ENCODE measurements around the gene KDM5B. TPM values are rescaled to one million over a fixed set of nuclear protein-coding genes. Genes with fewer than 3 reads are reported as not detected.
"Not testable (repeated sequence)": the region's sequence is repeated elsewhere in the genome, so short reads cannot be mapped to it uniquely, and the experiment has no call there.

KDM5B gene
- total RNA-seq, 1 donor from 2014 or later: 170 TPM

DNA sequence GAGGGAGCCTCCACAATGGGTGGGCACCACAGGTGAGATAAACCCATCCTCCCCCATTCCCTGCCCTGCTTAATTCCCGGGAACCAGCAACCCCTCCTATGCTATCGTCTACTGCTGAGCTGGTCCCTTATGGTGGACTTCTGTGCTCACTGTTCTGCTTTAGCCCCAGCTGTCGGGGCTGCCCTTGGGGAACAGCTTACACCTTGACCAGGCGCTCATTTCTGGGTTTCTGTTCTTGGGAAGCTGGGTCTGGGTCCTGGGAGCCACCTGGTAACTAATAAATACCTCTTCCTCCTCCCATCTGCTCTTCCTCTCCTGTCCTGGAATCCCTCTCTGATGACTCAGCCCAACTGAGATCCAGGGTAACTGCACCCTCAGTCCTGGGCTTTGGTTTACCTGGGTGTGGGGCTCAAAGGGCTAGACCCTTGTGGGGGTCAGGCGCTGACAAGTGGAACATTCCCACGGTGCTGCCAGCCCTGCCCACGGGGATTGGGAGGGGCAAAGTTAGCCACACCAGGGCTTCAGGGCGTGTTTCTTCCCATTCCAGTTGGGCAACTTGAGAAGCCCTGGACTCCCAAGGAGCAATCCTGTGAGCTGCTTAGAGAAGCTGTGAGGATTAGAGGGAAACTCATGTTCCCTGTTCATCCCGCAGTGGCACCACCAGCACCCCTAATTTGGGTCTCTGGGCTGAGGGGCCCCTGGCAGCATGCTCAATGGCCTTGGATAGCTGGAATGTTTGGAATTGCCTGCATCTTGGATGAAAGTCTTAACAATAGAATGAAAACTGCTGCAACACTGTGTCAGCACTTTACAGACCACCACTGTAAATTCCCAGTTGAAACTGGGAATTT is 4.2 kb upstream of the KDM5B start:
- DNase-seq: no peak

DNA sequence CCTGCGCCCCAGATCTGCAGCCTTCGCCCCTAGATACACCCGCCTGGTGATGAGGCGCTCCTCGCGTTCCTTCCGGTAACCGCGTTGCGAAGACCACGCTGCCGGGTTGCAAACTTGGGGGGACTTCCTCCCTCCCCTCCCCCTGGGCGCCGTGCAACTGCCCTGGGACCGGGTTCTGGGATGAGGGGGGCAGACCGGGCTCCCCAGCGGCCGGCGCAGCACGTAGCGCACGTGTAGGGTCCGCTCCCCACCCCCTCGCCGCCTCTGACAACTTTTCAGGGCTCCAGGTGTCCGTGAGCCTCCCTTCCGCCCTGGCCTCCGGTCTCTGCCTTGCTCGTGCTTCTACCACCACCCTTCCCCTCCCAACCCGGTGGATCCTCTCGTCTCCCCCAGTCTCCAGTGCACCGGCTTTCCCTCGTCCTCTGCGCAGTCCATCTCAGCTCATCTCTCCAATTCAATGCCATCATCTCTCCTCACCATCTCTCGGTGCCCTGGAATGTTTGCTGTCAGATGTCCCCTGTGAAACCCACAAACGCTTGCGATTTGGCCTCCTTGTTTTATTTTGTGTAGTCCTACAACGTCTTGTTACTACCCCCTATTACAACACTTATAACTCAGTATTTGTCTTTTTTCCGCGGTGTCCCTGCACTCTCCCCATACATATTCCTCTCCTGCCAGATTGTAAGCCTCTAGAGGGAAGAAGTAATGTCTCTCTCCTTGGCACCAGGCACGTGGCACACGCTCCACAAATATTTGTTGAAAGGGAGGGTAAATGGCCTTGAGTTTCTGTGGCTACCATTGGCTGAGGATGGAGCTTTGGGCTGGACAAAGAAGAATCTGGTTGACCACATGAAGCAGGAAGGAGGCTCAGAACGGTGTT is 3.3 kb upstream of the KDM5B start:
- no peak for DNase-seq

DNA sequence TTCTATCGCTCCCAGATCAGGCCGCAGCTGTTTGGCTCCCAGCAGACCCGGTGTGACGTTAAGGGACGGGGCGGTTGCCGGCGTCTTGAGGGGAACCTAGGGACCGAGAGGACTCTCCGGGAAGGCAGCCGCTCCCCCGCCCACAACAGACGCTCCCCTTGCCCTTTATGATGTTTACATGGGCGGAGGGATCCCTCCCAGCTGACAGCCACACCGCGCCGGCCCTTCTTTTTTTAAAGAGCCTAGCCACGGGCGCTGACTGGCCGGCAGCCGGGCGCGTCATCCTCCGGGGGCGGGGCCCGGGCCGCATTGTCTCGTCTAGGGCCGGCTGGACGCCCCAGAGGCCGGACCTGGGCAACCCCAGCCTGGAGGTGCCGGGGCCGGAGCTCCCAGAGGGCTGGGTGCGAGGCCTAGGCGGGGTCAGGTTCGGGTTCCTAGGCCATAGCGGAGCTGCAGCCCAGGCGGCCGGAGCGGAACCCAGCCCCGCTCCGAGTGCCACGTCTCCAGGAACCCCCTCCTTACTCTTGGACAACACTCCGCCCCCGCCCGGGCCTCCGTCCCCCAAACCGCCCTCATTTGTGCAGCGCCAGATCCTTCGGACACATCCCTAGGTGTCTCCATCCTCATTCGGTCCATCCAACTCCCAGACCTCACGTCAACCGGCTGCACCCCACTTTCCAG is 2.5 kb upstream of the KDM5B start, which contains the start of gene PCAT6:
PCAT6 (plus strand) TSS at position 340 of the 681 bp plus-strand sequence.
- DNase-seq: peak; percentile 78

DNA sequence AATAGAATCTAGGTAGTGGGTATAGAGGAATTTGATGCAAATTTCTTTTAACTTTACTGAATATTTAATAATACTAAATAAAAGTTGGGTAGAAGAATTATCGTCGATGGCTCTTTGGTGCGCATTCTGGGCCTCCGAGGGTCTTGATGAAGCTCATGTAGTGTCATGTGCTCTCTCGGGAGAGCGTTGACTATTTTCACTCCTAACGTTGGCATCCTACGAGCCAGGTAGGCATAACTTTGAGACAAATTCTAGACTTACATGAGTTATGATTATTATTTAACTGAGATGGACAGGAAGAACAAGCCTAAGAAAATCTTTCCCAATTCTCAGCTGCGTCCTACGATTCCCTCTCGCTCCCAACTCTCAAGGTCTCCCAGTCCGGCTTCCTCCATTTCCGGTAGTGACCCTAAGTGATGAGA is 2.0 kb upstream of the KDM5B start:
- peak; percentile 61 for DNase-seq

DNA sequence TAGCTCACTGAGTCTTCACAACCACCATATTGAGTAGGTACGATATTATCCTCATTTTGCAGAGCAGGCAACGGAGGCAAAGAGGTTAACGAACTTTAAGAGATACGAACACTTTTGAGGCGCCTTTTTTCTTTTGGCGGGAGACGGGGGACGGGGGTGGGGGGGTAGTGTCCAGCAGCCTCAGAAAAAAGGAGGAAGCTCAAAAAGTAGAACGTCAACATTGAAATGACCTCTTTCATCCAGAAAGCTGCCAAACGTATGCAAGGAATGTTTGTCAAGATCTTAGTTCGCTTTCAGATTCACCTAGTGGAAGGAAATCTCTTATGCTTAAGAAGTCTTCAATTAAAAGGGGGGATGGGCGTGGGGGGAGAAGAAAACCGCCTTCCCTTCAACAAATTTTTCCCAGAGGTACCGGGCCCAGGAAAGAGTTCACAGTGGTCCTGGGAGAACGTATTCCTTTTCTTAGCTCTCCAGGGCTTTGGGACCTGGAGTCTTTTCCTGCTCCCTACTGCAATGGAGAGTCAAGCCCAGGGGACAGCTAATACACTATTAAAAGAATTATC is 1.5 kb upstream of the KDM5B start:
- DNase-seq: no peak

DNA sequence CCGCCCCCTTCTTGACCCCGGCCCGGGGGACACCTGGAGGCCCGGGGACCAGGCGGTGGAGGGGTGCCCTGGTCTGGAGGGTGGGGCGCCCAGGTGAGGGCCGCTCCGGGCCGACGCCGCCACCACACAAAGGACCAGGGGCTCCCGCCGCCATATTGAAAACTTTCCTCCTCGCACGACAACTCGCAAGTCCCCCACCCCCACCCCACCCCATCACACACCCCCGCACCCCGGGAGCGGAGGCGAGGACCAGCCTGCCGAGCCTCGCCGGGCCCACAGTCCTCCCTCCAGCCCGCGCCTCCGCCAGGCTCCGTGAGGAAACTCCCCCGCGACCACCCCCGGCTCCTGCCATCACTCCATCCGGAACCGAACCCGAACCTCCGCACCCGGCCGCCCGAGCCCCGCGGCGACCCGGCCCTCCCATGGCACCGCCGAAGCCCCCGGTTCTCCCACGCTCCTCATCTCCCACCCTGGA is 733 bp downstream of the KDM5B start:
- peak; percentile 19 for DNase-seq

DNA sequence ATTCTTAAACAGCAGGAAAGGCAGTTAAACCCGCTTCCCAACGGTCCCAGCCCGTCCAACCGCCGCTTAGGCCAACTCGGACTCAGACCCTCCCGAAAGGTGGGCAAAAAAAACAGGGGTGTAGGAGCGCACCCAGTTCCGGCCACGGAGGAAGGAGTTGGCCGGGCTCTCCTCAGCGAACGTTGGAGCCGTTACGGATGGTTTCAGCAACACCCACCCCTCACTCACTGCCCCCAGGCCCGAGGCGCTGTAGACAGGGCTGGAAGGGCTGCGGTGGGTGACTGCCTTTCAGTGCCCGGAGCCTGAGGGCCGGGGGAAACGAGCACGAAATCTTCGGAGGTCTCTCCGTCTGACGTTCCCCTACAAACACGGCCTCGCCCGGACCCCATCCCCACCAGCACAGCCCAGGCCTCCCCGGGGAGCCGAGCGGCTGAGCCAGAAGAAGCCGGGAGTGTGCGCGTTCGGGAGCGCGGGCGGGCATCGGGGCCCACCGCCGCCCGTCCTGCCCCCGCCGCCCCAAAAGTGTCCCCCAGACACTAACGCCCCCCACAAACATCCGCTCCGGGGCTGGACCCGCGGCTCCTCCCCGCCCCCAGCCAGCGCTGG is 1.3 kb downstream of the KDM5B start:
- DNase-seq: peak; percentile 3

DNA sequence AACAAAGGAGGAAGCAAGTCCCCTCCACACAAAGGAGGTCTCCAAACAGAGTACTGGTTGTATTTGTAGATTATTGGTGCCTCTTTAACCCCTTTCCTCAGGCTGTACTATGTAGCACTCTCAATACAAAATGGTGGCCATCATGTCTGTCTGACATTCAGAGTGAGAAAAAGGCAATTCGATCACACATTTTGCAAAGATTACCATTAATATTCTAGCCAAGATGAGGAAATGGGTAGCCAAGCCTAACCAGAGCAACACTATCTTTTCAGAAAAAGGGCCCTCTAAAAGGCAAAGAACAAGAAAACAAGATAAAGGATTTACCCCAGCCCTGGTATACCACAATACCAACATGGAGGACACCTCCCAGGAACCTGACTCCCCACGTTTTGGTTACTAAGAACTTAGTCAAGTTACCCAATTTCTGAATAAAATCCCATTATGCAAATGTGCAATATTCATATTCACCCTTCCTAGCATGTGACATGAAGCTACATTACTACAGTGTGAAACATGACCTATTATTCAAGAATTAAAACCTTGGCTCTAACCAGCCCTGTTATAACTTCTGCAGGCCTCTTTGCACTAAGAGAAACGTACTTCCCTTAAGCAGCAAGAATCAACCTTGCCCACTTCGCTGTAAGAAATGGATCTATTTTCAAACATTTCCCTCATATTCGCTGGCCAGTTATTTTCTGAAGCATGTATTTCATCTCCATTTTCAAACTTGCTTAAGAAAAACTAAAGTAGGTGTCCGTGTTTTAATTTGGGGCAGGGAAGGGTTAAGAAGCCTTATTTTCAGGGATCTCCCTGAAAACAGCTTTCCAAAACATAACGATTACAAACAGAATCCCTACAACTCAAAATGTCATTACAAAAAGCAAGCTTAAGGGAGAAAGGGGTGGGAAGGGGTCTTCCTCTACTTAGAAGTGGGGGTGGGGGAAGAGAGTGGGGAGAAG is 2.1 kb downstream of the KDM5B start:
- DNase-seq: peak; percentile 12

DNA sequence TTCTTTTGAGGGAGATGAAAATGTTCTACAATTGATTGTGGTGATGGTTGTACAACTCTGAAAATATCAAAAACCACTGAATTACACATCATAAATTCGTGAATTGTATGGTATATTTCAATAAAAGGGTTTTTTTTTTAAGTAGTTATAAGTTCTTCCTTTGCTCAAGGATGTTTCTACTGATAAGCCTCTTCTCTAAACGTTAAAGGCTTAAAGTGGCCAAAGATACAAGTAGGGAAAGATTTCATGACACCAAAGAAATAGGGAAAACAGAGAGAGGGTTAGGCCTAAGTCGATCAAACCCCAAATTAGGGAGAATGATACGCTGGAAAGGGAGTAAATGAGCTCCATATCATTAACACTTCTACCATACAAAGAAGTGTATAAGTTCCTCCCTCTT is 4.1 kb downstream of the KDM5B start:
- no peak for DNase-seq

DNA sequence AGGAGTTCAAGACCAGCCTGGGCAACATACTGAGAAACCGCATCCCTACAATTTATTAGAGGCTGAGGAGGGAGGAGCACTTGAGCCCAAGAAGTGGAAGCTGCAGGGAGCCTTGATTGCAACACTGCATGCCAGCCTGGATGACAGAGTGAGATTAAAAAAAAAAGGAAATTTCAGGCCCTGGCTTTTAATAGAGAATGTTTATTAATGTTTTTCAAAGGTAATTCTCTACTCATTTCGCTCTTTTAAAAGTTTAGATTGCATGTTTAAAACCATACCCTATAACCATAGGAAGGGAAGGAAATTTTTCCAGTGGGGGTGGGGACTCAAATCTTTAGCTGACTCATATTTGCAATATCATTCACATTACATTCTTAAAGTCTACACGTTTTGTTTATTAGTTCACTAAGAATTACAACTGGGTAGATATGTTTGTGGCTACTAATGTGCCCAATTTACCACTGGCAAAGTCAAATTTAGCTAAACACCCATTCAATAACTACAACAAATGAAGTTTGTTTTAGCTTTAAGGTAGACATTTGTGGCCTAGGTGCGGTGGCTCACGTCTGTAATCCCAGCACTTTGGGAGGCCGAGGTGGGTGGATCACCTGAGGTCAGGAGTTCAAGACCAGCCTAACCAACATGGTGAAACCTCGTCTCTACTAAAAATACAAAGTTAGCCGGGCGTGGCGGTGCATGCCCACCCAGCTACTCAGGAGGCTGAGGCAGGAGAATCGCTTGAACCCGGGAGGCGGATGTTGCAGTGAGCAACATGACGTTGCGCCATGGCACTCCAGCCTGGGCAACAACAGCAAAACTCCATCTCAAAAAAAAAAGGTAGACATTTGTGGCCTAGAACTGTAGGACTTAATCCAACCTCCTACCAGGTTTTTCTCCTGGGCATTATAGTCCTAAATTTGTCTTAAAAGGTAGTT is 5.0 kb downstream of the KDM5B start:
- DNase-seq: no peak

DNA sequence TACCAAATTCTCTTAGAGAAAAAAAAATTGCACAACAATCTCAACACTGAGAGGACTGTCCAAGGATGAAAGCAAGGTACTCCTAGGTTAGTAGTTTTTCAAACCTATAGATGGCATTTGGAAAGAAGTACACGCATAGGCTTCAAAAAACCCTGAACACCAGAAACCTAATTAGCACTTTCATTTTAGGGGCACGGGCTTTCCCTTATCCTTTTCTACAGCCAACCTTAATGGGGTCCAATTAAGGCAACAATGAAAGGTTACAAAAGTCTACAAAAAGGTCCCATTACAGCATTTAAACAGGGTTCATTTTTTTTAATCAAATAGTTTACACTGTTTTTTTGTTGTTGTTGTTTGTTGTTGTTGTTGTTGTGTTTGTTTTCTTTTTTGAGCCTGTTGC is 6.2 kb downstream of the KDM5B start:
- DNase-seq: no peak

DNA sequence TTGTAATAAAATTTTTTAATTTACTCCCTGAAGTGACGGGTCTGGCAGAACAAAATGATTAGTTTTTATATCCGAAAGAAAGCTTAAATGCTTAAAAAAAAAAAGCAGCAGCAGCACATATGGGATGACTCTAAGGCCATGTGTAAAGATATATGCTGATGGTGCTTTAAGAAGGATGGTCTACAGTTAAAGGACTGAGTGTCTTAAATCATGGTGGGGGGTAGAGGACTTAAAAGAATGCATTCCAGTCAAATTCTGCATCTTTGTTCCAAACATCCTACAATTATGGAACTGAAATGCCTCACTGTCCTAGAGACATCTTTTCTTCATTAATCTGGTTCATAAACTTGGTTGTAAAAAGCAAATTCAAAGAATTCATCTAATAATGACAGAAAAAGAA is 7.0 kb downstream of the KDM5B start:
- peak; percentile 1 for DNase-seq

DNA sequence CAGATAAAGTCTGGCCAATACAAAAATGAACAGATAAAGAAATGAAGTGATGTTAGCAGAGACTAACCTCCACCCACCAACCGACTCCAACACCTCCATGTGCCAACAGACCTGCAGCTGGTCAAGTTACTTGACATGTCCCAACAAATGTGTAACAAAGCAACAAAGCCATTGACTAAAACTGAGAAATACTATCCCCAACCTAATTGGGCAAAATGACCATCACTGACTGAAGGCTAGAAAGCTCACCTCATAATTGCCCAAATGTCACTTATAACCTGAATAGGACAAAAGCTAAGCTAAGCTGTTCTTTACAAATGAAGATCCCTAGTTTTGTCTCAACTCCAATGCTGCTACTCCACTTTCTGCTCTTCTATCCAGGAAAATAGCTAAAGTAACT is 7.5 kb downstream of the KDM5B start:
- no peak for DNase-seq

DNA sequence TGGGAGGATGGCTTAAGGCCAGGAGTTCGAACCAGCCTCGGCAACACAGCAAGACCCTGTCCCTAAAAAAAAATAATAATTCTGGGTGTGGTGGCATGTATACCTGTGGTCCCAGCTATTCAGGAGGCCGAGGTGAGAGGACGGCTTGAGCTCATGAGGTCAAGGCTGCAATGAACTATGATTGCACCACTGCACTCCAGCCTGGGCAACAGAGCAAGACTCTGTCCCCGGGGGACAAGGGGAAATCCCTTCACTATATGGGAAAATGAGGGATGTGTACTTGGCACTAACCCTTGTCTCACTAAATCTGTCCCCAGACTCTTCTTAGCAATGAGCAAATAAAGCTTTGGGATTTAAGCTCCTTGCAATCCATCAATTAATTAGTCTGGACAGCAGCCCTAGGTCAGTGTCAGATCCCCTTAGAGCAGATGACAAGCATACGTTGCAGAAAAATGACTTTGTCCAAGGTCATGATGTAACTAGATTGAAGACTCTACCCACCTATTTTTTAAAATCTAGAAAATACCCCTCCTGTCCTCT is 9.4 kb downstream of the KDM5B start:
- no peak for DNase-seq

DNA sequence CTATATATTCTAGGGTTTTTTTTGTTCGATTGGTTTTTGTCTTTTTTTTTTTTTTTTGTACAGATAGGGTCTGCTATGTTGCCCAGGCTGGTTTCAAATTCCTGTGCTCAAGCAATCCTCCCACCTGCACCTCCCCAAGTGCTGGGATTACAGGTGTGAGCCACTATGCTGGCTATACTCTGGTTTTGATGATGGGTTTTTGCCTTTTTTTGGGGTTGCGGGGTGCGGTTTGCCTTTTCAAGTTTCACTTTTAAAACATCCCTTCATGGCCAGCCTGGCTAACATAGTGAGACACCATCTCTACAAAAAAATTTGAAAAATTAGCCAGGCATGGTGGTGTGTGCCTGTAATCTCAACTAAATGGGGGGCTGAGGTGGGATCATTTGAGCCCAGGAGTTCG is 10.0 kb downstream of the KDM5B start:
- DNase-seq: no peak

DNA sequence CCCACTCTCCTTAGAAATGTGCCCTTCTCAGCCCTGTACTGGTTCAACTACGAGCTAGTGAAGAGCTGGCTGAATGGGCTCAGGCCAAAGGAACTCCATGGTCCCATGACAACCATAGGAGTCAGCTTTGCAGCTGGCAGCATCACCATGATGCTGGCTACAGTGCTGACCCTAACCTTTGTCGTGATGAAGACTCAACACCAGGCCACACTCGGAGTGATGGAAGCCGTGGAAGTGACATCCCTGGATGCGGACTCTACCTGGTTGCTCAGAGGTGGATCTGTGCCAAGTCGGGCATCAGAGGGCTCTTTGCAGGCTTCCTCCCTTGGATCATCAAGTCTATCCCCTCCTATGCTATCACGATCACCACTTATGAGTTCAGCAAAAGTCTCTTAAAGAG is 11.6 kb downstream of the KDM5B start:
- no peak for DNase-seq

DNA sequence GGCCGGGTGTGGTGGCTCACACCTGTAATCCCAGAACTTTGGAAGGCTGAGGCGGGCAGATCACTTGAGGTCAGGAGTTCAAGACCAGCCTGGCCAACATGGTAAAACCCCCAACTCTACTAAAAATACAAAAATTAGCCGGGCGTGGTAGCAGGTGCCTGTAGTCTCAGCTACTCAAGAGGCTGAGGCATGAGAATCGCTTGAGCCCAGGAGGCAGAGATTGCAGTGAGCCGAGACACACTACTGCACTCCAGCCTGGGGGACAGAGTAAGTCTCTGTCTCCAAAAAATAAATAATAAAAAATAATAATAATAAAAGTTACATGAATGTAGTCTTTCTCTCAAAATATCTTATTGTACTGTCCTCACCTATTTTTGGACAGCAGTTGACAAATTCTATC is 13.3 kb downstream of the KDM5B start:
- DNase-seq: not testable (repeated sequence)

DNA sequence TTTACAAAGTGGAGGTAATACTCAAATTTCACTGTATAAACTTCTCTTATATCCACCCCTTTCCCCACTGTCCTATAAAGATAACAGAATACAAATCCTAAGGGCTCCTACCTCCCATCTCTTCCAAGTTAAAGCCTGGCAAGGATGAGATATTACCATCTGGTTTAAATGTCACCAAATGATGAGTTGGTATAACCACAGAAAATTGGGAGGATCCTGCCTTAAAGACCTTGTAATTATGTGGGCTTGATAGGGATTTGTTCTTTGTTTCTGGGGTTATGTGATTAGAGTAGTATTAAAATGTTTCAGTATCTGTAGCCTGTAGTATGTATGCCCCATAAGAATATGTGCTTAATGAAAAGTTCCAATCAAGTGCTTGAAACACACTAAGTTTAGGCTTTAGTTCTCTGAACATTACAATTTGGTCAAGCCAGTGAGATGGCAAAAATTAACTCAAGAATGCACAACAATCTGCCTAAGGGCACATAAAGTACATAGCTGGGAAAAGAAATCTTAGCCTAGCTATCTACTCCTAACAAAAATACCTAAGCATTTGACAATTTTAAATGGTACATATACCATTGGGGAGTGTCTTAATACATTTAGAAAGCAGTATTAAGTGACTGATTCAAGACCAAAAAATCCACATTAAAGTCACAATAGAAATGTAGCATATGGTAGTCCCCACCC is 14.0 kb downstream of the KDM5B start:
- DNase-seq: no peak

Data from skin of body (tissue), 2 donors.